Small intestine (tissue), 7 donors: Measurements from ENCODE around the gene SYT15. TPM values are rescaled to one million over a fixed set of nuclear protein-coding genes. Genes with fewer than 3 reads are reported as not detected.
A peak's percentile ranks its signal among the peaks of the same experiment; 100 is the strongest.

Experiments
- DNase-seq, 2 donors: peaks; one replicate each; pipeline versions ENCODE4 v3.0.0 to v3.0.0-alpha.2; 2013
- FAIRE-seq: peaks from 2 replicates; lab custom pipeline; 2012; peaks lifted over from hg19 to GRCh38; lab: Jason Lieb, UNC
- H3K27ac ChIP-seq, 3 donors: one replicate each; pipeline ENCODE4 v1.5.1; 2013; ENCODE audit warnings: low read length in 2 of 3, mild to moderate bottlenecking in 2 of 3, control low read depth in 1 of 3, inconsistent platforms in 1 of 3, low read depth in 1 of 3, moderate library complexity in 1 of 3
- H3K27me3 ChIP-seq, 3 donors: one replicate each; pipeline ENCODE4 v1.6.1; 2013; ENCODE audit warnings: low read length in 3 of 3, inconsistent platforms in 1 of 3; ENCODE audit not compliant: control insufficient read depth in 3 of 3, insufficient read depth in 3 of 3
- H3K36me3 ChIP-seq, 3 donors: one replicate each; pipeline ENCODE4 v1.6.1; 2013; ENCODE audit warnings: low read length in 3 of 3, inconsistent platforms in 1 of 3, low read depth in 1 of 3, mild to moderate bottlenecking in 1 of 3, moderate library complexity in 1 of 3; ENCODE audit not compliant: control insufficient read depth in 3 of 3, insufficient read depth in 2 of 3
- H3K4me1 ChIP-seq, 3 donors: one replicate each; pipeline ENCODE4 v1.6.1; 2013; ENCODE audit warnings: low read length in 2 of 3, inconsistent platforms in 1 of 3, low read depth in 1 of 3, mild to moderate bottlenecking in 1 of 3, moderate library complexity in 1 of 3; ENCODE audit not compliant: control insufficient read depth in 3 of 3, insufficient read depth in 2 of 3
- H3K4me3 ChIP-seq, 3 donors: one replicate each; pipeline ENCODE4 v1.5.1; 2013; ENCODE audit warnings: low read length in 3 of 3, control low read depth in 1 of 3, inconsistent platforms in 1 of 3, low read depth in 1 of 3, mild to moderate bottlenecking in 1 of 3, moderate library complexity in 1 of 3
- H3K9me3 ChIP-seq, 2 donors: one replicate each; pipeline ENCODE4 v1.6.1; 2013; ENCODE audit warnings: low read depth in 1 of 2, low read length in 1 of 2; ENCODE audit not compliant: control insufficient read depth in 2 of 2, insufficient read depth in 1 of 2
- WGBS, 3 donors: extraction: QIAGEN DNeasy Blood & Tissue Kit; methylation state at CpG; one replicate each; pipeline ENCODE4 v1.1.7; 2013; 5-methylcytosine and 5-hydroxymethylcytosine counted together
- polyA plus RNA-seq, 4 donors: library from polyadenylated mRNA; stranded (reverse) in 3 of 4; unstranded in 1 of 4; fragments of 200-250 nt in 3 of 4; fragments of 120-200 nt in 1 of 4; gene quantifications; one replicate each; pipeline versions ENCODE4 v1.2.1 to v1.2.3, GENCODE V29; 2013
- donor health status: healthy with polysubstance abuse.
- donor health status: control.
- donor health status: control.
- donor health status: Bipolar disorder and iron deficiency.
- donor health status: healthy.

Gene SYT15
- polyA plus RNA-seq, 4 donors: 0.27 to 2.9 (median 1.7) TPM; not detected in 1

GRCh38 chr10:46542567-46543465, 36.1 kb upstream of the SYT15 start:
- FAIRE-seq: no peak
- Histone ChIP-seq H3K4me3 (no peak overlapping the region), H3K27ac (no peak overlapping the region), H3K4me1 (peaks cover 3 to 15% (median 4%) of the 10 kb centered on the region in 3 donors), H3K9me3 (peaks cover 0 to 4% of the 10 kb centered on the region in 2 donors), H3K36me3 (peaks cover 0 to 8% (median 0%) of the 10 kb centered on the region in 3 donors), H3K27me3 (peaks cover 0 to 3% (median 0%) of the 10 kb centered on the region in 3 donors)
- no peak for DNase-seq
- WGBS, 3 donors: 74 to 84% (median 81%) methylated on average over 7 of the region's 7 CpGs

DNA sequence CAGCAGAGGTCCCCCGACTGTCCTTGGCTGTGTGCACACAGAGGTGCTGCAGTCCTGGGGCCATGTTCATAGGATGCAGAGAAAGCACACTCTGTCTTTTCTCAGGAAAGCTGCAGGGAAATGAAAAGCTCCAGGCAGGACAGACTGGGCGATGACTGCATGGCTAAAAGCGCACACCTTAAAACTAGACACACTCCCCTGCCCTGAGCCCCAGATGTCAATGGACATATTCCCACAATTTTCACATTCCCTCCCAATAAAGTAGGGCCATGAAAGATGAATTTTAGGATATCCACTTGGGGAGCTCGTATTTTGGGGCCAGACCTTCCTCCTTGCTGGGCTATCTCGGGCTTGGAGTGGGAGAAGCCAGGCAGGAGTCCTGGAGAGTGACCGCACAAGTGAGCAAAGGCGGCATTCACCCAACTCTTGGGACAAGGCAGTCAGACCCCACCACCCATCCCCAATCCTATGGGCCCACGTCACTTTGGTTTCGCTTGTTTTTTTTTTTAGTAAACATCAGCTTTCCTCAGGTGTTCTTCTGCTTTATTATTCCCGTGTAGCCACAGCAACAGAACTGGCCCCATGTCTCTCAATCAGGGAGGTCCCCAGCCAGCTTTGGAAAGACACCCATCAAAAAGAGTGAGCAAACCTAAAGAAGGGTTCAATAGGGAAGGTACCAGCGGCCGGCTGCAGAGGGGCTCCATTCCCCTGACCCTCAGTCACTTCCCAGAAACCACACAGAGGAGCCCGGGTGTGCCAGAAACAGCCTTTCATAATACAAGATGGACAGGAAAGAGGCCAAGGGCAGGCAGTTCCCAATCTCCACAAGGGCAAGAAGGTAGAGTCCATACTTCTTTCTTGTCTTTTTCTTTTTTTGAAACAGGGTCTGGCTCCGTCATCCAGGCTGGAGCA, 35.2 kb upstream of the SYT15 start:
- H3K4me1 ChIP-seq: peaks cover 3 to 15% (median 4%) of the 10 kb centered on the region in 3 donors
- H3K9me3 ChIP-seq: peaks cover 0 to 4% of the 10 kb centered on the region in 2 donors
- FAIRE-seq (no peak), DNase-seq (no peak)
- H3K27me3 ChIP-seq: peaks cover 0 to 3% (median 0%) of the 10 kb centered on the region in 3 donors
- H3K27ac ChIP-seq: no peak overlapping the region
- peaks cover 0 to 9% (median 0%) of the 10 kb centered on the region in 3 donors for H3K36me3 ChIP-seq
- H3K4me3 ChIP-seq: no peak overlapping the region
- WGBS, 3 donors: 84 to 88% (median 85%) methylated on average over 14 of the region's 14 CpGs

DNA sequence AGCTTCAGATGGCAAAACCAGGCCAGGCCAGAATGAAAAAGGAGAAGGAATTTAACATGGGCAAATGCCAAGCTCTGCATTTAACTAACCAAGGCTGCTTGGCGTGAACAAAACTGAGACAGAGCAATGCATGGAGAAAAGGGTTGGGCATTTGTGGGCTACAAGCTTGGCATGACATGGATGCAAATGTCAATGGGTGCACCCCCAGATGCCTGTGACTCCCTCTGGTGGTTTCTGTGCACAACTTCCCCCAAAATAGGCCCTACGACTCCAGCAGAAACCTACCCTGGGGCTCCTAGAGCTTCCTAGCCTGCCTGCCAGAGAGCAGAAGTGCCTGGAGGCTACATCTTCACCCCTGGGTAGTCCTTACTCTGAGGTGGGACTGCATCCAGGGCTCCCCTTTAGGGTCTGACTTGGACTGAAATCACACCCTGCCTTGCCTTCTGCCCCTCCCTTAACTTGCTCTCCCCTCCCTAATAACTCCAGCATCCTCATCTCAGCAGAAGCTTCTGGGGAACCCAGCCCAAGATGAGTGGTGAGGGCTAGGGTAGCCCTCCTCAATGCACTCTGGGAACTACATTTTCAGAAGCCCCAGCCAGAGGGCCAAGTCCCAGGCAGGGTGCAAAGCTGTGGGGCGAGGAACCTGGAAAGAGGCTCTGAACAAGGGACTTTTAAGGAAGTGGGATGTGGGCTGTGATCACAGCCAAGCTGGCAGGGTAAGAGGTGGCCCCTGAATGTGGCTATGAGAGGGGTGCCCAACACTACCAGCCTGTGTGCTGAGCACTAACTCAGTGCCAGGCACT, 33.7 kb upstream of the SYT15 start:
- DNase-seq (peak; percentile 58 to 60), FAIRE-seq (no peak)
- peaks cover 3 to 9% (median 3%) of the 10 kb centered on the region in 3 donors for H3K4me1 ChIP-seq
- peaks cover 0 to 4% of the 10 kb centered on the region in 2 donors for H3K9me3 ChIP-seq
- peaks cover 0 to 3% (median 0%) of the 10 kb centered on the region in 3 donors for H3K27me3 ChIP-seq
- no peak overlapping the region for H3K4me3 ChIP-seq
- no peak overlapping the region for H3K27ac ChIP-seq
- WGBS, 3 donors: 56 to 69% (median 57%) methylated on average over 3 of the region's 3 CpGs
- peaks cover 0 to 18% (median 0%) of the 10 kb centered on the region in 3 donors for H3K36me3 ChIP-seq

DNA sequence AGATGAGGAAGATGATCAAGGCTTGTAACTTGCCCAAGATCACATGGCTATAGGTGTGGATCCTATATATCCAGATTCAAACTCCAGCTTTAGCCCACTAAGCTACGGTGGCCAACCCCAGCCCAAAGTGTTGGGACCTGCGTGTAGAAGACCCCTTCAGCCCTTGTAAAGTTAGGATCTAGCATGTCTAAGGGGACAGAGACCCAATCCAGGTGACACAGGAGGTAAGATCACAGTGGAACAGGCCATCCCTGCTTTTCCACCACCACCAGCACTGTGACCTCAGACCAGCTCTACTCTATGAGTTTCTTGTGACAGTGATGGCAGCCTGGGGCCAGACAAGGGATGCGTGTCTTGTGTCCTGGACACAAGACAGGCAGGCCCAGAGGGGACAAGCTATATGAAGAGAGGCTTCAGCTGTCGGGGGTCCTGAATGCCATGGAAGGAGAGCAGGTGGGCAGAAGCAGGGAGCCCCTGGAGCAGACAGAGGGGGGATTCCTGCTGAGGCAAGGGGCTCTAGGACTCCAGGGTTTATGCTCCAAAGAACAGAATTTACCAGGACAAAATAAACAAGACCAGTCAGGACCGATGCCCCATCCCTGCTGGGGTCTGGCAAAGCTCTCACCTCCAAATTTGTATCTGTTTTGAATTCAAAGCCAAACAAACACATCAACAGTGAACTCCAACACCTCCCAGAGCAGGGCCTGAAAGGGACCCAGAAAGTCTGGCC, 32.9 kb upstream of the SYT15 start:
- no peak overlapping the region for H3K27ac ChIP-seq
- 76 to 84% (median 79%) methylated on average over 5 of the region's 5 CpGs for WGBS, 3 donors
- H3K27me3 ChIP-seq: no peaks in the 10 kb centered on the region
- H3K36me3 ChIP-seq: peaks cover 0 to 26% (median 0%) of the 10 kb centered on the region in 3 donors
- peaks cover 0 to 4% of the 10 kb centered on the region in 2 donors for H3K9me3 ChIP-seq
- DNase-seq (no peak), FAIRE-seq (no peak)
- peaks cover 0 to 2% (median under 1%) of the 10 kb centered on the region in 3 donors for H3K4me1 ChIP-seq
- H3K4me3 ChIP-seq: no peak overlapping the region

- H3K4me3 ChIP-seq: no peak overlapping the region
- 49 to 74% (median 62%) methylated on average over 11 of the region's 11 CpGs for WGBS, 3 donors
- peaks cover 0 to 4% of the 10 kb centered on the region in 2 donors for H3K9me3 ChIP-seq
- H3K27me3 ChIP-seq: no peaks in the 10 kb centered on the region
- no peak overlapping the region for H3K27ac ChIP-seq
- no peaks in the 10 kb centered on the region for H3K4me1 ChIP-seq
- peak in 1 of 2 donors; percentile 26 for DNase-seq
- no peak for FAIRE-seq
- peaks cover 0 to 34% (median 0%) of the 10 kb centered on the region in 3 donors for H3K36me3 ChIP-seq
These were observed 32.1 kb upstream of the SYT15 start for GRCh38 chr10:46546591-46547540.

GRCh38 chr10:46547541-46548497, 31.1 kb upstream of the SYT15 start:
- peak in 1 of 2 donors; percentile 24 for DNase-seq
- no peak overlapping the region for H3K4me3 ChIP-seq

More at GRCh38 chr10:46547541-46548497, 31.1 kb upstream of the SYT15 start:
- no peak for FAIRE-seq
- WGBS, 3 donors: 68 to 72% (median 69%) methylated on average over 11 of the region's 11 CpGs
- H3K36me3 ChIP-seq: peaks cover 0 to 42% (median 0%) of the 10 kb centered on the region in 3 donors
- H3K9me3 ChIP-seq: peaks cover 0 to under 1% of the 10 kb centered on the region in 2 donors
- no peak overlapping the region for H3K27ac ChIP-seq
- H3K27me3 ChIP-seq: no peaks in the 10 kb centered on the region
- no peaks in the 10 kb centered on the region for H3K4me1 ChIP-seq
